SK-N-SH (cell line): ENCODE measurements around the gene E4F1. TPM values are rescaled to one million over a fixed set of nuclear protein-coding genes. Genes with fewer than 3 reads are reported as not detected.

Source experiments
- CTCF ChIA-PET: fragments of 300-600, 350-600 bp; formaldehyde crosslinking; extraction: SDS; loops from one replicate; lab custom pipeline; 2021; lab: Yijun Ruan, JAX
- POLR2A ChIA-PET: fragments of 350-600 bp; sonication (Branson Sonifier 250); formaldehyde crosslinking; extraction: SDS; loops from one replicate; lab custom pipeline; 2020; ENCODE audit warnings: antibody characterized with exemption, inconsistent platforms; lab: Yijun Ruan, JAX
- DNase-seq: peaks from one replicate; pipeline ENCODE4 v3.0.0; 2012
- H2AFZ ChIP-seq: fragments of 200-600 bp; sonication (generic); 2 replicates; pipeline ENCODE4 v1.8.1; 2016; ENCODE audit warnings: antibody characterized with exemption, mild to moderate bottlenecking, low read depth
- H3F3A ChIP-seq: fragments of 200-600 bp; sonication (generic); replicated peaks from 2 replicates; pipeline ENCODE3; 2016; ENCODE audit warnings: antibody characterized with exemption, mild to moderate bottlenecking; ENCODE audit not compliant: insufficient read depth
- H3K27ac ChIP-seq, 2 experiments: fragments of 200-500 bp in 1 of 2; fragments of 200-600 bp in 1 of 2; sonication (Bioruptor generic) in 1 of 2; sonication (generic), shearing (Covaris generic) in 1 of 2; 2 replicates each; pipeline versions ENCODE4 v1.5.1 to v1.6.1; 2014 to 2016; ENCODE audit warnings: low read depth in 2 of 2, inconsistent platforms in 1 of 2, low read length in 1 of 2, mild to moderate bottlenecking in 1 of 2, mixed read lengths in 1 of 2
- H3K27me3 ChIP-seq: fragments of 200-600 bp; sonication (generic), shearing (Covaris generic); 2 replicates; pipeline ENCODE4 v1.6.1; 2016; ENCODE audit warnings: mixed run types; ENCODE audit not compliant: insufficient read depth
- H3K36me3 ChIP-seq, 2 experiments: fragments of 200-500 bp in 1 of 2; fragments of 200-600 bp in 1 of 2; sonication (Bioruptor generic) in 1 of 2; sonication (generic) in 1 of 2; replicated peaks in 1 of 2; 2 replicates each; pipeline versions ENCODE3 to v1.5.1; 2014 to 2016; ENCODE audit warnings: low read length in 1 of 2, mild to moderate bottlenecking in 1 of 2; ENCODE audit not compliant: insufficient read depth in 2 of 2, control insufficient read depth in 1 of 2
- H3K4me1 ChIP-seq, 2 experiments: fragments of 200-500 bp in 1 of 2; fragments of 200-600 bp in 1 of 2; sonication (Bioruptor generic) in 1 of 2; sonication (generic), shearing (Covaris generic) in 1 of 2; 2 replicates each; pipeline versions ENCODE4 v1.5.1 to v1.6.1; 2014 to 2016; ENCODE audit warnings: low read depth in 1 of 2, low read length in 1 of 2, mixed run types in 1 of 2; ENCODE audit not compliant: insufficient read depth in 2 of 2, control insufficient read depth in 1 of 2
- H3K4me2 ChIP-seq: fragments of 200-600 bp; sonication (generic), shearing (Covaris generic); 2 replicates; pipeline ENCODE4 v1.6.1; 2017; ENCODE audit warnings: mixed run types
- H3K4me3 ChIP-seq, 2 experiments: fragments of 200-500 bp in 1 of 2; fragments of 200-600 bp in 1 of 2; sonication (Bioruptor generic) in 1 of 2; sonication (generic), shearing (Covaris generic) in 1 of 2; 2 replicates each; pipeline versions ENCODE4 v1.5.1 to v1.8.1; 2014 to 2016; ENCODE audit warnings: low read depth in 2 of 2, inconsistent platforms in 1 of 2, low read length in 1 of 2, mild to moderate bottlenecking in 1 of 2, mixed read lengths in 1 of 2, moderate library complexity in 1 of 2
- H3K79me2 ChIP-seq: fragments of 200-600 bp; sonication (generic); 2 replicates; pipeline ENCODE4 v1.8.1; 2017; ENCODE audit warnings: mild to moderate bottlenecking; ENCODE audit not compliant: insufficient read depth
- H3K9ac ChIP-seq: fragments of 200-600 bp; sonication (generic); 2 replicates; pipeline ENCODE4 v1.6.1; 2017; ENCODE audit warnings: mixed run types
- H3K9me2 ChIP-seq: fragments of 200-600 bp; sonication (generic); 2 replicates; pipeline ENCODE4 v1.6.1; 2017; ENCODE audit warnings: mixed run types
- H3K9me3 ChIP-seq: fragments of 200-600 bp; sonication (generic); 2 replicates; pipeline ENCODE4 v1.6.1; 2017; ENCODE audit warnings: mixed run types, mild to moderate bottlenecking, moderate library complexity
- H4K20me1 ChIP-seq: fragments of 200-600 bp; sonication (generic); 2 replicates; pipeline ENCODE4 v1.6.1; 2017; ENCODE audit warnings: mild to moderate bottlenecking, mixed run types; ENCODE audit not compliant: insufficient read depth
- CHD2 ChIP-seq: fragments of 150-350 bp; IDR thresholded peaks from 2 replicates; pipeline ENCODE4 v1.6.1; 2018; ENCODE audit warnings: low read length; ENCODE audit not compliant: partially characterized antibody
- ELF1 ChIP-seq: IDR thresholded peaks from 2 replicates; pipeline ENCODE4 v1.4.0; 2012
- EP300 ChIP-seq, 2 experiments: IDR thresholded peaks; 2 replicates each; pipeline versions ENCODE4 v1.4.0 to v1.6.1; 2012; ENCODE audit warnings: borderline replicate concordance in 1 of 2, low read depth in 1 of 2, low read length in 1 of 2
- EZH2phosphoT487 ChIP-seq: fragments of 200-600 bp; sonication (generic); IDR thresholded peaks from 2 replicates; pipeline ENCODE4 v1.6.1; 2017; ENCODE audit warnings: low read depth, mixed run types, mild to moderate bottlenecking, antibody characterized with exemption, moderate library complexity, borderline replicate concordance
- FOXM1 ChIP-seq: IDR thresholded peaks from 2 replicates; pipeline ENCODE4 v1.4.0; 2012; ENCODE audit warnings: low read depth, mild to moderate bottlenecking
- JUND ChIP-seq: IDR thresholded peaks from 2 replicates; pipeline ENCODE4 v1.4.0; 2012
- MXI1 ChIP-seq: IDR thresholded peaks from 2 replicates; pipeline ENCODE4 v1.6.1; 2012; ENCODE audit warnings: mild to moderate bottlenecking, low read depth, low read length, improper control_type of control experiment
- NFIC ChIP-seq: IDR thresholded peaks from 2 replicates; pipeline ENCODE4 v1.4.0; 2012; ENCODE audit warnings: borderline replicate concordance
- NRF1 ChIP-seq: IDR thresholded peaks from 2 replicates; pipeline ENCODE4 v1.6.1; 2012; ENCODE audit warnings: low read depth, mild to moderate bottlenecking, low read length
- PBX3 ChIP-seq: IDR thresholded peaks from 2 replicates; pipeline ENCODE4; 2012
- POLR2AphosphoS5 ChIP-seq: IDR thresholded peaks from 2 replicates; pipeline ENCODE4 v1.6.1; 2012; ENCODE audit warnings: low read depth, low read length
- RAD21 ChIP-seq: IDR thresholded peaks from 2 replicates; pipeline ENCODE4 v1.6.1; 2012; ENCODE audit warnings: mild to moderate bottlenecking, low read length
- RCOR1 ChIP-seq: fragments of 150-350 bp; IDR thresholded peaks from 2 replicates; pipeline ENCODE4 v1.6.1; 2017; ENCODE audit warnings: antibody characterized with exemption, low read length
- RFX5 ChIP-seq: IDR thresholded peaks from 2 replicates; pipeline ENCODE4 v1.6.1; 2012; ENCODE audit warnings: mild to moderate bottlenecking, improper control_type of control experiment, low read length
- RXRA ChIP-seq: IDR thresholded peaks from 2 replicates; pipeline ENCODE4 v1.4.0; 2012; ENCODE audit warnings: low read depth, mild to moderate bottlenecking, borderline replicate concordance
- TCF12 ChIP-seq: IDR thresholded peaks from 2 replicates; pipeline ENCODE4 v1.4.0; 2012
- WGBS: methylation state at CpG from one replicate; pipeline ENCODE4 v1.1.6; 2017; ENCODE audit warnings: low lambda C conversion rate; 5-methylcytosine and 5-hydroxymethylcytosine counted together
- polyA plus RNA-seq, 3 experiments: library from polyadenylated mRNA; depleted of rRNA; stranded (reverse); fragments of >200 nt; gene quantifications; 2 replicates each; pipeline ENCODE4 v1.2.3, GENCODE V29; 2012
- TF ChIP-seq, protein P1 (sequence below): IDR thresholded peaks from 2 replicates; pipeline ENCODE4 v1.6.1; 2012; ENCODE audit warnings: mild to moderate bottlenecking, low read depth, low read length, moderate library complexity
- TF ChIP-seq, protein P2 (sequence below): fragments of 150-350 bp; IDR thresholded peaks from 2 replicates; pipeline ENCODE4 v1.6.1; 2016; ENCODE audit warnings: mild to moderate bottlenecking, low read depth, low read length
- TF ChIP-seq, protein P3 (sequence below): IDR thresholded peaks from 2 replicates; pipeline ENCODE4 v1.4.0; 2012; ENCODE audit warnings: low read depth

E4F1 gene
- polyA plus RNA-seq, 1 of the 3 experiments (the other 2 are of a cell fraction) = 33.0 TPM

GRCh38 chr16:2190659-2191445, 32.5 kb upstream of the E4F1 start (continued):
- TF ChIP-seq, protein P1, sequence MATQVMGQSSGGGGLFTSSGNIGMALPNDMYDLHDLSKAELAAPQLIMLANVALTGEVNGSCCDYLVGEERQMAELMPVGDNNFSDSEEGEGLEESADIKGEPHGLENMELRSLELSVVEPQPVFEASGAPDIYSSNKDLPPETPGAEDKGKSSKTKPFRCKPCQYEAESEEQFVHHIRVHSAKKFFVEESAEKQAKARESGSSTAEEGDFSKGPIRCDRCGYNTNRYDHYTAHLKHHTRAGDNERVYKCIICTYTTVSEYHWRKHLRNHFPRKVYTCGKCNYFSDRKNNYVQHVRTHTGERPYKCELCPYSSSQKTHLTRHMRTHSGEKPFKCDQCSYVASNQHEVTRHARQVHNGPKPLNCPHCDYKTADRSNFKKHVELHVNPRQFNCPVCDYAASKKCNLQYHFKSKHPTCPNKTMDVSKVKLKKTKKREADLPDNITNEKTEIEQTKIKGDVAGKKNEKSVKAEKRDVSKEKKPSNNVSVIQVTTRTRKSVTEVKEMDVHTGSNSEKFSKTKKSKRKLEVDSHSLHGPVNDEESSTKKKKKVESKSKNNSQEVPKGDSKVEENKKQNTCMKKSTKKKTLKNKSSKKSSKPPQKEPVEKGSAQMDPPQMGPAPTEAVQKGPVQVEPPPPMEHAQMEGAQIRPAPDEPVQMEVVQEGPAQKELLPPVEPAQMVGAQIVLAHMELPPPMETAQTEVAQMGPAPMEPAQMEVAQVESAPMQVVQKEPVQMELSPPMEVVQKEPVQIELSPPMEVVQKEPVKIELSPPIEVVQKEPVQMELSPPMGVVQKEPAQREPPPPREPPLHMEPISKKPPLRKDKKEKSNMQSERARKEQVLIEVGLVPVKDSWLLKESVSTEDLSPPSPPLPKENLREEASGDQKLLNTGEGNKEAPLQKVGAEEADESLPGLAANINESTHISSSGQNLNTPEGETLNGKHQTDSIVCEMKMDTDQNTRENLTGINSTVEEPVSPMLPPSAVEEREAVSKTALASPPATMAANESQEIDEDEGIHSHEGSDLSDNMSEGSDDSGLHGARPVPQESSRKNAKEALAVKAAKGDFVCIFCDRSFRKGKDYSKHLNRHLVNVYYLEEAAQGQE = no peak
- no peak for TF ChIP-seq ELF1

GRCh38 chr16:2191446-2191706, 32.0 kb upstream of the E4F1 start:
- no peaks in the 10 kb centered on the region for H3K9me3 ChIP-seq
- H3K27ac ChIP-seq = no peak overlapping the region
- POLR2A ChIA-PET = no interaction called here
- peaks cover 0 to 16% of the 10 kb centered on the region in 2 experiments; a peak in 1 of 4 replicates for H3K4me1 ChIP-seq
- H3K27me3 ChIP-seq = no peaks in the 10 kb centered on the region
- H3K4me2 ChIP-seq = no peak overlapping the region
- H3K9me2 ChIP-seq = no peaks in the 10 kb centered on the region
- 74% methylated on average over 3 of the region's 11 CpGs for WGBS
- CTCF ChIA-PET = no interaction called here
- no peaks in the 10 kb centered on the region for H3K36me3 ChIP-seq
- no peaks in the 10 kb centered on the region for H3K79me2 ChIP-seq
- H2AFZ ChIP-seq = no peak overlapping the region
- no peak overlapping the region for H3K9ac ChIP-seq
- no peaks in the 10 kb centered on the region for H4K20me1 ChIP-seq
- DNase-seq = no peak
- TF ChIP-seq TCF12 (no peak), NFIC (no peak), RXRA (no peak), RAD21 (no peak), MXI1 (no peak), JUND (no peak), EZH2phosphoT487 (no peak), FOXM1 (no peak), CHD2 (no peak), ELF1 (no peak)
- no peaks in the 10 kb centered on the region for H3F3A ChIP-seq
- no peak overlapping the region for H3K4me3 ChIP-seq

DNA sequence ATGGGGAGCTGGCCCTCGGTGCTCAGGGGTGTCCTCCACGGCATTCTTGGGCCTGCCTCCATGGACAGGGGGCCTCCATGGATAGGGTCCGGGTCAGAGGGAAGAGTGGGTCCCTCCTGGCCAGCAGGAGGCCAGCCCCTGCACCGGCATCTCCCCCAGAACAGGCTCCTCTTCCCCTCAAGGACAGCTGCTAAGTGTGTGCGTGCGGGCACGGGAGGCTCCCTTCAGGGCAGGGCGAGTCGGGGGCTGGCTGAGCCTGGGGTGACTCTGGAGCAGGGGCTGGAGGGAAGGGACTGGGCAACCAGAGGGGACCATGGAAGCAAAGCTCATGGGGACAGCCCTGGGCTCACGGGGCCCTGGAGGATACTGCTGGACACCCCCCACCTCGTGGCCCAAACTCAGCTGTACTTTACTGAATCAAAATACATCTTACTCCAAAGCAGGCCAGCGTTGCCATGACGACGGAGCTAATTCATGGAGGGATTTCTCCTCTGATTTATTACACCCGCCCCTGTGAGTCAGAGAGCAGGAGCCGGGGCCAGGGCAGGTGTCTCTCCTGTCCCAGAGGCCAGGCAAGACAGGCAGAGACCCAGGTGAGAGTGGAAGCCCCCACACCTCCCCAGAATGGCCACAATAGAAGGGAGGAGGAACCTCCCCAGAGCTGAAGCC, 29.1 kb upstream of the E4F1 start:
- Histone ChIP-seq H3K27ac (no peak overlapping the region), H3K79me2 (no peaks in the 10 kb centered on the region), H3K4me3 (no peak overlapping the region), H3K9me3 (no peaks in the 10 kb centered on the region), H3K4me2 (no peak overlapping the region), H3K9me2 (no peaks in the 10 kb centered on the region), H3K4me1 (peaks cover 0 to 18% of the 10 kb centered on the region in 2 experiments; a peak in 1 of 4 replicates), H3K36me3 (no peaks in the 10 kb centered on the region), H3F3A (no peaks in the 10 kb centered on the region), H2AFZ (no peak overlapping the region), H3K27me3 (no peaks in the 10 kb centered on the region), H4K20me1 (no peaks in the 10 kb centered on the region), H3K9ac (no peak overlapping the region)
- no peak for TF ChIP-seq NRF1
- TF ChIP-seq, protein P2, sequence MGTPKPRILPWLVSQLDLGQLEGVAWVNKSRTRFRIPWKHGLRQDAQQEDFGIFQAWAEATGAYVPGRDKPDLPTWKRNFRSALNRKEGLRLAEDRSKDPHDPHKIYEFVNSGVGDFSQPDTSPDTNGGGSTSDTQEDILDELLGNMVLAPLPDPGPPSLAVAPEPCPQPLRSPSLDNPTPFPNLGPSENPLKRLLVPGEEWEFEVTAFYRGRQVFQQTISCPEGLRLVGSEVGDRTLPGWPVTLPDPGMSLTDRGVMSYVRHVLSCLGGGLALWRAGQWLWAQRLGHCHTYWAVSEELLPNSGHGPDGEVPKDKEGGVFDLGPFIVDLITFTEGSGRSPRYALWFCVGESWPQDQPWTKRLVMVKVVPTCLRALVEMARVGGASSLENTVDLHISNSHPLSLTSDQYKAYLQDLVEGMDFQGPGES = no peak
- no peak for TF ChIP-seq RFX5
- TF ChIP-seq FOXM1 = no peak
- TF ChIP-seq EZH2phosphoT487 = no peak
- no peak for TF ChIP-seq EP300 (IDR thresholded peaks at IDR 0.05; ENCODE audit: borderline replicate concordance in 1 of 2, low read depth in 1 of 2, low read length in 1 of 2)
- no peak for TF ChIP-seq MXI1
- no peak for TF ChIP-seq RCOR1
- TF ChIP-seq POLR2AphosphoS5 = no peak
- TF ChIP-seq, protein P3, sequence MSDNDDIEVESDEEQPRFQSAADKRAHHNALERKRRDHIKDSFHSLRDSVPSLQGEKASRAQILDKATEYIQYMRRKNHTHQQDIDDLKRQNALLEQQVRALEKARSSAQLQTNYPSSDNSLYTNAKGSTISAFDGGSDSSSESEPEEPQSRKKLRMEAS = no peak
- no peak for TF ChIP-seq PBX3
- no peak for TF ChIP-seq ELF1
- WGBS = 69% methylated on average over 6 of the region's 16 CpGs
- DNase-seq = no peak
- CTCF ChIA-PET = interaction anchor here (0.6 to 3.6 kb wide), 22 partner anchors 10 to 307 kb away, joined by 3 to 33 read pairs (median 4); partner anchors contain the start of genes ABCA3, BRICD5, CCNF and ECI1
- POLR2A ChIA-PET = interaction anchor here (0.8 to 3.3 kb wide), 5 partner anchors 11 to 57 kb away, joined by 3 to 18 read pairs (median 5); partner anchors contain the start of genes ECI1 and TRAF7
